H1 (cell line): ENCODE results near the gene MRPL20. TPM values are rescaled to one million over a fixed set of nuclear protein-coding genes. Genes with fewer than 3 reads are reported as not detected.
A peak's percentile ranks its signal among the peaks of the same experiment; 100 is the strongest.

ENCODE experiments used
- CHD1 ChIP-seq: IDR thresholded peaks from 2 replicates; pipeline ENCODE4 v1.6.1; 2012; ENCODE audit warnings: low read depth, low read length, improper control_type of control experiment
- CHD2 ChIP-seq: IDR thresholded peaks from 2 replicates; pipeline ENCODE4 v1.6.1; 2012; ENCODE audit warnings: low read length, improper control_type of control experiment
- MAX ChIP-seq: IDR thresholded peaks from 2 replicates; pipeline ENCODE4 v1.6.1; 2012; ENCODE audit warnings: inconsistent platforms
- NANOG ChIP-seq: IDR thresholded peaks from 2 replicates; pipeline ENCODE4 v1.6.1; 2011; ENCODE audit warnings: low read length, low read depth, mild to moderate bottlenecking, inconsistent platforms; ENCODE audit not compliant: insufficient read depth, poor library complexity, severe bottlenecking
- SIRT6 ChIP-seq: IDR thresholded peaks from one replicate; pipeline ENCODE4 v1.7.1; 2012; ENCODE audit warnings: low read length, inconsistent platforms
- TBP ChIP-seq: IDR thresholded peaks from 2 replicates; pipeline ENCODE4 v1.6.1; 2011; ENCODE audit warnings: low read depth, low read length, improper control_type of control experiment
- YY1 ChIP-seq: IDR thresholded peaks from 2 replicates; pipeline ENCODE4 v1.6.1; 2011; ENCODE audit warnings: low read depth, mild to moderate bottlenecking, low read length
- polyA plus RNA-seq, 7 experiments: library from polyadenylated mRNA; depleted of rRNA in 3 of 7; stranded (reverse) in 5 of 7; unstranded in 2 of 7; fragments of >200 nt in 5 of 7; fragments of 200-250 nt in 2 of 7; gene quantifications; 1 replicate in 5 of 7; 2 replicates in 1 of 7; 4 replicates in 1 of 7; pipeline versions ENCODE4 v1.2.1 to v1.2.3, GENCODE V29; 2011 to 2013; ENCODE audit warnings: missing spikeins in 2 of 7, mixed read lengths in 2 of 7
- total RNA-seq: library from RNA; stranded (reverse); fragmentation: NEBNext Ultra II Directional; extraction: Animal tissue kit (Norgen Biotek cat#: 25700); gene quantifications from 2 replicates; pipeline ENCODE4 v1.2.1, GENCODE V29; 2021

MRPL20 gene
- total and polyA plus RNA-seq, 2 of the 8 experiments (the other 6 are each of a cell fraction or from before 2014, with no cell fraction given), result 126 to 151 TPM

GRCh38 chr1:1374929-1375662 is 32.0 kb downstream of the MRPL20 start, which contains the start of gene AURKAIP1 (continued):
- peak; percentile 81 for TF ChIP-seq TBP
- no peak for TF ChIP-seq CHD1
- no peak for TF ChIP-seq NANOG
- TF ChIP-seq YY1, result no peak
- no peak for TF ChIP-seq SIRT6
- TF ChIP-seq MAX, result peak; percentile 81
- peak; percentile 97 for TF ChIP-seq CHD2
